Osteocyte (in vitro differentiated cells): ENCODE measurements around the gene PITPNM1. TPM values are rescaled to one million over a fixed set of nuclear protein-coding genes. Genes with fewer than 3 reads are reported as not detected.

Source experiments
- DNase-seq: peaks from one replicate; pipeline ENCODE4 v3.0.0; 2021; ENCODE audit warnings: mixed read lengths; ENCODE audit not compliant: unreplicated experiment; ENCODE audit errors: extremely low spot score
- H3K27ac Mint-ChIP-seq: one replicate; pipeline ENCODE4 v1.8.0; 2021; ENCODE audit warnings: mild to moderate bottlenecking, mixed read lengths; ENCODE audit not compliant: unreplicated experiment
- H3K27me3 Mint-ChIP-seq: one replicate; pipeline ENCODE4 v1.8.0; 2021; ENCODE audit warnings: mixed read lengths; ENCODE audit not compliant: unreplicated experiment
- H3K36me3 Mint-ChIP-seq: one replicate; pipeline ENCODE4 v1.8.0; 2021; ENCODE audit warnings: mixed read lengths; ENCODE audit not compliant: unreplicated experiment
- H3K4me1 Mint-ChIP-seq: one replicate; pipeline ENCODE4 v1.8.0; 2021; ENCODE audit warnings: mixed read lengths; ENCODE audit not compliant: unreplicated experiment
- H3K4me3 Mint-ChIP-seq: one replicate; pipeline ENCODE4 v1.8.0; 2021; ENCODE audit warnings: mild to moderate bottlenecking, moderate library complexity, mixed read lengths; ENCODE audit not compliant: unreplicated experiment
- H3K9me3 Mint-ChIP-seq: one replicate; pipeline ENCODE4 v1.8.0; 2021; ENCODE audit warnings: mixed read lengths; ENCODE audit not compliant: unreplicated experiment
- total RNA-seq: library from RNA; stranded (reverse); gene quantifications from 2 replicates; pipeline ENCODE4 v1.2.1, GENCODE V29; 2021
- TF ChIP-seq, protein P1 (sequence below): fragments of 200-600 bp; sonication (generic); IDR thresholded peaks from 2 replicates; pipeline ENCODE4 v1.5.0; 2021; ENCODE audit warnings: antibody characterized with exemption, mild to moderate bottlenecking, moderate library complexity

The PITPNM1 gene
- total RNA-seq, 1 donor from 2014 or later: 46.9 TPM

DNA sequence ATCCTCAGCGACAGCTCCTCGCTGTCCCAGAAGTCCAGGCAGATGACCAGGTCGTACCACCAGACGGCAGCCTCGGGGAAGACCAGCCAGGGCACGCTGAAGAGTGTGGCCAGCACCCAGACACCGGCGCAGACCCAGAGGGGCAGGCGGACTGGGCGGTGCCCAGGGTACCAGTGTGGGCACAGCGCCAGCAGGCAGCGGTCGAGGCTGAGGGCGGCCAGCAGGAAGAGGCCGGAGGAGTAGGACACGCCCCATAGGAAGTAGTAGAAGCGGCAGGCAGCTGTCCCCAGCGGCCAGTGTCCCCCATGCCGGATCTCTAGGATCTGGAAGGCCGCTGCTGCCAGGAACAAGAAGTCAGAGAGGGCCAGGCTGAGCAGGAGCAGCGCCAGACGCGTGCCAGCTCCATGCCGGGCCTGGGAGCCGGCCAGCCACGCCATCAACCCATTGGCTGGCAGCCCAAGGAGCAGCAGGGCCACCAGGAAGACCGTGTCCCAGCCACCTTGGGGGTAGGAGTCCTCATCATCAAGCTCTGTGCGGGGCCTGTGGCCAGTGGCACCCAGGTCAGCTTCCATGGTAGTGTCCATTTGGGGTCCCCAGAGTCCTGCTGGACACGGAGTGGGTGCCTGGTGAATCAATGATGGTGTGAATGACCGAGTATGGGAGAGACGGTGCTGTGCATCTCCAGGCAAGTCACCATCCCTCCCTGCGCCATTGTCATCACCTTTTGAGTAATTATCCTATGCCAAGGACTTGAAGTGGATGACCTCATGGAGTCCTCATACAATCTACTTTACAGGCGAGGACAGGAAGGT lies 52.8 kb downstream of the PITPNM1 start, which contains the start of gene GPR152:
TSS of gene GPR152 (minus strand) at position 589 of the 812 bp plus-strand sequence. CDS start at position 584, 5 bp downstream.
- no peak within 1 kb of the TSS for H3K4me3 Mint-ChIP-seq
- no peaks in the 10 kb centered on the region for H3K9me3 Mint-ChIP-seq
- no peak for DNase-seq
- no peaks in the 10 kb centered on the region for H3K36me3 Mint-ChIP-seq
- H3K4me1 Mint-ChIP-seq: no peaks in the 10 kb centered on the region
- H3K27me3 Mint-ChIP-seq: no peaks in the 10 kb centered on the region
- TF ChIP-seq, protein P1, sequence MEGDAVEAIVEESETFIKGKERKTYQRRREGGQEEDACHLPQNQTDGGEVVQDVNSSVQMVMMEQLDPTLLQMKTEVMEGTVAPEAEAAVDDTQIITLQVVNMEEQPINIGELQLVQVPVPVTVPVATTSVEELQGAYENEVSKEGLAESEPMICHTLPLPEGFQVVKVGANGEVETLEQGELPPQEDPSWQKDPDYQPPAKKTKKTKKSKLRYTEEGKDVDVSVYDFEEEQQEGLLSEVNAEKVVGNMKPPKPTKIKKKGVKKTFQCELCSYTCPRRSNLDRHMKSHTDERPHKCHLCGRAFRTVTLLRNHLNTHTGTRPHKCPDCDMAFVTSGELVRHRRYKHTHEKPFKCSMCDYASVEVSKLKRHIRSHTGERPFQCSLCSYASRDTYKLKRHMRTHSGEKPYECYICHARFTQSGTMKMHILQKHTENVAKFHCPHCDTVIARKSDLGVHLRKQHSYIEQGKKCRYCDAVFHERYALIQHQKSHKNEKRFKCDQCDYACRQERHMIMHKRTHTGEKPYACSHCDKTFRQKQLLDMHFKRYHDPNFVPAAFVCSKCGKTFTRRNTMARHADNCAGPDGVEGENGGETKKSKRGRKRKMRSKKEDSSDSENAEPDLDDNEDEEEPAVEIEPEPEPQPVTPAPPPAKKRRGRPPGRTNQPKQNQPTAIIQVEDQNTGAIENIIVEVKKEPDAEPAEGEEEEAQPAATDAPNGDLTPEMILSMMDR: no peak
- H3K27ac Mint-ChIP-seq: no peak within 1 kb of the TSS

DNA sequence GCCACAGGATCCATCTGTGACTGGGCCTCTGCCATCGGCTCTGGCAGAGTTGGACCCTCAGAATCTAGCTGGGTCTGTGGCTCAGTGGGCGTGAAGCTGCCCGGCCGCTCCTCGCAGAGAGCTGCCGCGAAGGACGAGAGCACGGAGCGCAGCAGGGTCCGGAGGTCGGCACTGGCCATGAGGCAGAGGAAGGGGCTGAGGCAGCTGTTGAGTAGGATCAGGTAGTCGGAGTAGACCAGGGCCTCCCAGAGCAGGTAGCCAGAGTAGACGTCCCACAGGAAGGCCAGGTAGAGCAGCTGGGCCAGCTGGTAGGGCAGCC lies 53.5 kb downstream of the PITPNM1 start:
- Mint-ChIP-seq H3K27ac (no peak overlapping the region), H3K4me3 (no peak overlapping the region), H3K9me3 (no peaks in the 10 kb centered on the region), H3K4me1 (no peaks in the 10 kb centered on the region), H3K27me3 (no peaks in the 10 kb centered on the region), H3K36me3 (no peaks in the 10 kb centered on the region)
- TF ChIP-seq, protein P1: no peak
- DNase-seq: no peak

- Mint-ChIP-seq H3K36me3 (no peaks in the 10 kb centered on the region), H3K27ac (no peak overlapping the region), H3K9me3 (no peaks in the 10 kb centered on the region), H3K4me3 (no peak overlapping the region), H3K4me1 (no peaks in the 10 kb centered on the region), H3K27me3 (no peaks in the 10 kb centered on the region)
- TF ChIP-seq, protein P1: no peak
- no peak for DNase-seq
Measured at GRCh38 chr11:67450796-67451657, 54.1 kb downstream of the PITPNM1 start.

DNA sequence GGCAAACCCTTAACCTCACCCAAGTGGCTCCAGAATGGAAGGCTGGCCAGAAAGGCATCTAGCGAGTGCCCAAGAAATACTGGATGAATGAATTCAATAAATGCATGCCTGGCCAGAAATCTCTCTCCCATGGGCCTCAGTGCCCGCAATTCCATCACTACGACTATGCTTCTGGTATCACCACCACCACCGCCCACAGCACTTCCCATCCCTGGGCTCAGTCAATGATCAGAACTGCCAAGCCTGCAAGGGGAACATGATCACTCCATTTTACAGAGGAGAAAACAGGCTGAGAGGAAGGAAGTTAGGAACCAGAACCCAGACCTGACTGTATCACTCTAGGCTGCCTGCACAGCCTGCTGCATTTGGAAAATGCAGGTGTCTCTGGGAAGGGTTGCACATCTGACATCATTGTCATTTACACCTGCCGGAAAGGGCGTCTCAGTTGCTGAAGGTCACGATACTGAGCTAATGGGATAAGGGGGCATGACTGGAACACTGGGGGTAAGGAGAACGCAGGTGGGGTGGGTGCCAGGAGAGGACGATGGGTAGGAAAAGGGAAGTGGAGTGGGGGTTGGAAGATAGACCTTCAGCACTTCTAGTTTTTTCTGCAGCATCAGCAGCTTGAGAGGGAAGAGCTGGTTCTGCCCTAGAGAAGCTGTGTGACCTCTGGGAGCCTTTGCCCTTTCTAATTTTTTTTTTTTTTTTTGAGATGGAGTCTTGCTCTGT lies 55.9 kb downstream of the PITPNM1 start:
- no peak overlapping the region for H3K27ac Mint-ChIP-seq
- no peaks in the 10 kb centered on the region for H3K27me3 Mint-ChIP-seq
- H3K9me3 Mint-ChIP-seq: no peaks in the 10 kb centered on the region
- no peak overlapping the region for H3K4me3 Mint-ChIP-seq
- no peak for DNase-seq
- TF ChIP-seq, protein P1: no peak
- H3K36me3 Mint-ChIP-seq: no peaks in the 10 kb centered on the region
- H3K4me1 Mint-ChIP-seq: peaks cover 5% of the 10 kb centered on the region
